HFFc6 (cell line): ENCODE data around the gene EPSTI1. TPM values are rescaled to one million over a fixed set of nuclear protein-coding genes. Genes with fewer than 3 reads are reported as not detected.

Source experiments
- DNase-seq: peaks from one replicate; pipeline ENCODE4 v3.0.0-alpha.2; 2018
- H3K27ac Mint-ChIP-seq: 2 replicates; pipeline ENCODE4 v1.8.0; 2020; ENCODE audit warnings: mild to moderate bottlenecking, mixed read lengths
- H3K27me3 Mint-ChIP-seq: 2 replicates; pipeline ENCODE4 v1.8.0; 2021; ENCODE audit warnings: mild to moderate bottlenecking, moderate library complexity, mixed read lengths; ENCODE audit not compliant: insufficient read depth
- H3K36me3 Mint-ChIP-seq: 2 replicates; pipeline ENCODE4 v1.8.0; 2021; ENCODE audit warnings: low read depth, mixed read lengths
- H3K4me1 Mint-ChIP-seq: 2 replicates; pipeline ENCODE4 v1.8.0; 2020; ENCODE audit warnings: low read depth, mixed read lengths
- H3K4me3 Mint-ChIP-seq: 2 replicates; pipeline ENCODE4 v1.8.0; 2020; ENCODE audit warnings: mild to moderate bottlenecking, moderate library complexity, mixed read lengths
- H3K9me3 Mint-ChIP-seq: 2 replicates; pipeline ENCODE4 v1.8.0; 2020; ENCODE audit warnings: mild to moderate bottlenecking, mixed read lengths
- total RNA-seq, 6 experiments: library from RNA; stranded (reverse); fragmentation: NEBNext Ultra II Directional; extraction: Animal tissue kit (Norgen Biotek cat#: 25700); gene quantifications; 2 replicates in 1 of 6; 3 replicates in 5 of 6; pipeline ENCODE4 v1.2.3, GENCODE V29; 2021
- TF ChIP-seq, protein P1 (sequence below): fragments of 200-600 bp; sonication (generic); IDR thresholded peaks from 2 replicates; pipeline ENCODE4 v1.5.0; 2021; ENCODE audit warnings: antibody characterized with exemption, mild to moderate bottlenecking

Gene EPSTI1
- total RNA-seq, 6 experiments from 2014 or later: 0.76 to 2.3 (median 1.3) TPM

GRCh38 chr13:43016226-43016625 is 24.2 kb upstream of the EPSTI1 start:
- TF ChIP-seq, protein P1, sequence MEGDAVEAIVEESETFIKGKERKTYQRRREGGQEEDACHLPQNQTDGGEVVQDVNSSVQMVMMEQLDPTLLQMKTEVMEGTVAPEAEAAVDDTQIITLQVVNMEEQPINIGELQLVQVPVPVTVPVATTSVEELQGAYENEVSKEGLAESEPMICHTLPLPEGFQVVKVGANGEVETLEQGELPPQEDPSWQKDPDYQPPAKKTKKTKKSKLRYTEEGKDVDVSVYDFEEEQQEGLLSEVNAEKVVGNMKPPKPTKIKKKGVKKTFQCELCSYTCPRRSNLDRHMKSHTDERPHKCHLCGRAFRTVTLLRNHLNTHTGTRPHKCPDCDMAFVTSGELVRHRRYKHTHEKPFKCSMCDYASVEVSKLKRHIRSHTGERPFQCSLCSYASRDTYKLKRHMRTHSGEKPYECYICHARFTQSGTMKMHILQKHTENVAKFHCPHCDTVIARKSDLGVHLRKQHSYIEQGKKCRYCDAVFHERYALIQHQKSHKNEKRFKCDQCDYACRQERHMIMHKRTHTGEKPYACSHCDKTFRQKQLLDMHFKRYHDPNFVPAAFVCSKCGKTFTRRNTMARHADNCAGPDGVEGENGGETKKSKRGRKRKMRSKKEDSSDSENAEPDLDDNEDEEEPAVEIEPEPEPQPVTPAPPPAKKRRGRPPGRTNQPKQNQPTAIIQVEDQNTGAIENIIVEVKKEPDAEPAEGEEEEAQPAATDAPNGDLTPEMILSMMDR: no peak
- H3K36me3 Mint-ChIP-seq: no peaks in the 10 kb centered on the region
- H3K9me3 Mint-ChIP-seq: no peaks in the 10 kb centered on the region
- H3K4me3 Mint-ChIP-seq: no peak overlapping the region
- H3K4me1 Mint-ChIP-seq: no peaks in the 10 kb centered on the region
- H3K27ac Mint-ChIP-seq: no peak overlapping the region
- DNase-seq: no peak
- H3K27me3 Mint-ChIP-seq: no peaks in the 10 kb centered on the region

- peaks cover 13% of the 10 kb centered on the region for H3K4me1 Mint-ChIP-seq
- H3K9me3 Mint-ChIP-seq: no peaks in the 10 kb centered on the region
- H3K4me3 Mint-ChIP-seq: no peak overlapping the region
Measured at GRCh38 chr13:43014162-43014561, 22.1 kb upstream of the EPSTI1 start.

DNA sequence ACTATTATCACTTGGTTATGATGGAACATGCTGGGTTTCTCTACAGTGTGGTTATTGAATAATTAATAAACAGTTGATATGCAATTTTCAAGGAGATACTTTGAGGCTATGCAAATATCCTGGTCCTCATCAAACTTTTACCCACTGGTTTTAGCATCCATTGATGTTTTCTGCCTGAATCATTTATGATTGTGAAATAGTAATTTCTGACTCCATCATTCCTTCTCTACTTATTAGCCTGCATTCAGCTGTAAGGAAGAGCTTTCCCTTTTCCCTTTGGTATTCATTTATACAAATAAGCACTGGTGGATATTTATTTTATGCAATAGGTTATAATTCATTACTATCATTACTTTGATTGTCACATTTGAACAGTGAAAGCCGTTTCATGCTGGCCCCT is 17.5 kb upstream of the EPSTI1 start:
- no peaks in the 10 kb centered on the region for H3K27me3 Mint-ChIP-seq
- DNase-seq: no peak
- TF ChIP-seq, protein P1: no peak
- no peaks in the 10 kb centered on the region for H3K9me3 Mint-ChIP-seq
- H3K4me3 Mint-ChIP-seq: no peak overlapping the region
- H3K4me1 Mint-ChIP-seq: peaks cover 59% of the 10 kb centered on the region
- H3K36me3 Mint-ChIP-seq: no peaks in the 10 kb centered on the region
- H3K27ac Mint-ChIP-seq: peak overlapping the region; percentile 44

More at GRCh38 chr13:43014162-43014561, 22.1 kb upstream of the EPSTI1 start:
- Mint-ChIP-seq H3K27me3 (no peaks in the 10 kb centered on the region), H3K36me3 (no peaks in the 10 kb centered on the region), H3K27ac (no peak overlapping the region)
- TF ChIP-seq, protein P1: no peak
- DNase-seq: no peak

DNA sequence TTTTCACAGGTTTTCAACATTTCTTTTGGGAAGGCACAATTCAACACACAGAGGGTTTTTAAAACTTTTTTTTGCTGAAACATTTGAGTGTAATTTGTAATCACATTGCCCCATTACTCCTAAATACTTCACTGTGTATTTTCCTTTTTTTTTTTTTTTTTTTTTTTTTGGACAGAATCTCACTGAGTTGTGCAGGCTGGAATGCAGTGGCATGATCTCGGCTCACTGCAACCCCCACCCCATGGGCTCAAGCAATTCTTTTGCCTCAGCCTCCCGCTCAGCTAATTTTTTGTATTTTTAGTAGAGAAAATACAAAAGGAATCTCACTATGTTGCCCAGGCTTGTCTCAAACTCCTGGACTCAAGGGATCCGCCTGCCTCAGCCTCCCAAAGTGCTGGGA is 16.6 kb upstream of the EPSTI1 start:
- Mint-ChIP-seq H3K9me3 (no peaks in the 10 kb centered on the region), H3K27ac (peak overlapping the region; percentile 44; the same call in 1 of the 2 replicates), H3K4me3 (no peak overlapping the region), H3K4me1 (peaks cover 59% of the 10 kb centered on the region), H3K27me3 (no peaks in the 10 kb centered on the region), H3K36me3 (no peaks in the 10 kb centered on the region)
- TF ChIP-seq, protein P1: no peak
- no peak for DNase-seq

- Mint-ChIP-seq H3K4me1 (peaks cover 74% of the 10 kb centered on the region), H3K4me3 (peak overlapping the region; percentile 55), H3K36me3 (peaks cover 6% of the 10 kb centered on the region; the same call in 1 of the 2 replicates), H3K9me3 (no peaks in the 10 kb centered on the region; the same call in 1 of the 2 replicates), H3K27me3 (no peaks in the 10 kb centered on the region; the same call in 1 of the 2 replicates), H3K27ac (peak overlapping the region; percentile 85)
- TF ChIP-seq, protein P1: no peak
- no peak for DNase-seq
Measured at GRCh38 chr13:43006893-43007631, 15.0 kb upstream of the EPSTI1 start.
